Testis (tissue), 3 donors: ENCODE measurements around the gene ZNF335. TPM values are rescaled to one million over a fixed set of nuclear protein-coding genes. Genes with fewer than 3 reads are reported as not detected.

ENCODE experiments used
- DNase-seq: peaks from one replicate; pipeline ENCODE4 v3.0.0-alpha.2; 2019
- H3K27ac ChIP-seq, 2 donors: fragments of 200-600 bp; sonication (generic); one replicate each; pipeline ENCODE4 v1.5.1; 2019
- H3K27me3 ChIP-seq: fragments of 200-600 bp; sonication (generic); one replicate; pipeline ENCODE4 v1.5.1; 2019
- H3K36me3 ChIP-seq: fragments of 200-600 bp; sonication (generic); one replicate; pipeline ENCODE4 v1.5.1; 2017; ENCODE audit warnings: low read depth; ENCODE audit errors: missing control alignments
- H3K4me1 ChIP-seq: fragments of 200-600 bp; sonication (generic); one replicate; pipeline ENCODE4 v1.5.1; 2019
- H3K4me3 ChIP-seq, 2 donors: fragments of 200-600 bp; sonication (generic); one replicate each; pipeline ENCODE4 v1.5.1; 2017 to 2019
- H3K9me3 ChIP-seq: fragments of 200-600 bp; sonication (generic); one replicate; pipeline ENCODE4 v1.5.1; 2017
- CTCF ChIP-seq, 3 experiments: fragments of 450-650 bp in 2 of 3; fragments of 200-600 bp in 1 of 3; sonication (generic) in 1 of 3; IDR thresholded peaks; one replicate each; pipeline ENCODE4 v1.5.1; 2016 to 2019; ENCODE audit warnings: antibody characterized with exemption in 3 of 3, mild to moderate bottlenecking in 2 of 3, moderate library complexity in 1 of 3
- POLR2A ChIP-seq: fragments of 450-650 bp; IDR thresholded peaks from one replicate; pipeline ENCODE4 v1.6.1; 2017; ENCODE audit warnings: antibody characterized with exemption, mild to moderate bottlenecking, moderate library complexity
- WGBS, 2 donors: methylation state at CpG; one replicate each; pipeline ENCODE4 v1.1.5; 2018; 5-methylcytosine and 5-hydroxymethylcytosine counted together
- intact Hi-C: fragments of 100-400 bp; cut with DNase I; formaldehyde crosslinking; loops from one replicate; pipeline ENCODE4 v1.15.1; 2023; ENCODE audit warnings: low total_unique reads
- polyA plus RNA-seq: library from polyadenylated mRNA; stranded (reverse); fragments of 350-450 nt; fragmentation: Illumina TruSeq; extraction: RNeasy Lipid Tissue Mini Kit (QIAGEN cat#74804); gene quantifications from one replicate; pipeline ENCODE4 v1.2.3, GENCODE V29; 2014; ENCODE audit warnings: low read depth, low replicate concordance; ENCODE audit not compliant: insufficient read depth
- total RNA-seq, 2 donors: library from RNA; depleted of rRNA; stranded (reverse); fragments of >200 nt; gene quantifications; one replicate each; pipeline ENCODE4 v1.2.3, GENCODE V29; 2016

The ZNF335 gene
- total and polyA plus RNA-seq, 3 donors from 2014 or later = 25.3 to 53.5 (median 50.5) TPM

- 78 to 83% methylated on average over 1 to 8 of the region's 13 CpGs for WGBS, 2 donors
- Histone ChIP-seq H3K4me1 (peaks cover 7% of the 10 kb centered on the region), H3K9me3 (no peaks in the 10 kb centered on the region), H3K36me3 (no peaks in the 10 kb centered on the region), H3K4me3 (no peak overlapping the region), H3K27me3 (no peaks in the 10 kb centered on the region), H3K27ac (no peak overlapping the region)
- TF ChIP-seq POLR2A (no peak), CTCF (IDR thresholded peaks at IDR 0.05) (no peak)
- intact Hi-C loops = no loop called here
- DNase-seq = no peak
These were observed 31.5 kb downstream of the ZNF335 start for GRCh38 chr20:45940469-45940868.

GRCh38 chr20:45940053-45940452 lies 31.9 kb downstream of the ZNF335 start:
- no peaks in the 10 kb centered on the region for H3K27me3 ChIP-seq
- no peaks in the 10 kb centered on the region for H3K9me3 ChIP-seq
- DNase-seq = no peak
- no peak overlapping the region for H3K27ac ChIP-seq
- H3K36me3 ChIP-seq = no peaks in the 10 kb centered on the region
- H3K4me3 ChIP-seq = no peak overlapping the region
- peaks cover 4% of the 10 kb centered on the region for H3K4me1 ChIP-seq
- intact Hi-C loops = no loop called here
- TF ChIP-seq CTCF (IDR thresholded peaks at IDR 0.05) (no peak), POLR2A (no peak)
- 84 to 97% methylated on average over 3 of the region's 3 CpGs for WGBS, 2 donors

- no peaks in the 10 kb centered on the region for H3K36me3 ChIP-seq
- DNase-seq = no peak
- H3K4me1 ChIP-seq = peaks cover 4% of the 10 kb centered on the region
- intact Hi-C loops = no loop called here
- H3K27me3 ChIP-seq = no peaks in the 10 kb centered on the region
- H3K9me3 ChIP-seq = no peaks in the 10 kb centered on the region
- no peak overlapping the region for H3K27ac ChIP-seq
- H3K4me3 ChIP-seq = no peak overlapping the region
- 88 to 94% methylated on average over 6 to 13 of the region's 13 CpGs for WGBS, 2 donors
- no peak for TF ChIP-seq POLR2A
- no peak for TF ChIP-seq CTCF (IDR thresholded peaks at IDR 0.05)
These were observed 33.1 kb downstream of the ZNF335 start for GRCh38 chr20:45938727-45939438.

- no peaks in the 10 kb centered on the region for H3K9me3 ChIP-seq
- TF ChIP-seq POLR2A (no peak), CTCF (IDR thresholded peaks at IDR 0.05) (no peak)
- WGBS, 2 donors = 70 to 72% methylated on average over 2 of the region's 2 CpGs
- no peak for DNase-seq
- no peak overlapping the region for H3K4me3 ChIP-seq
- H3K27ac ChIP-seq = no peak overlapping the region
- peaks cover 13% of the 10 kb centered on the region for H3K4me1 ChIP-seq
- intact Hi-C loops = no loop called here
- no peaks in the 10 kb centered on the region for H3K36me3 ChIP-seq
- no peaks in the 10 kb centered on the region for H3K27me3 ChIP-seq
These were observed 34.2 kb downstream of the ZNF335 start for GRCh38 chr20:45937765-45938164.
